ENCODE data around the gene PCIF1.
"Not testable (repeated sequence)": the region's sequence is repeated elsewhere in the genome, so short reads cannot be mapped to it uniquely, and the experiment has no call there.

Gene PCIF1

GRCh38 chr20:45934586-45935415 is at the start of gene PCIF1:
Gene PCIF1, plus strand, starts transcription at chr20:45934683. Its CDS starts 4,317 bp downstream, at chr20:45939000.
- peak; percentile 95 for DNase-seq

- DNase-seq = no peak
These were observed 47.7 kb upstream of the PCIF1 start for GRCh38 chr20:45886590-45887345.

GRCh38 chr20:45887346-45887715 is 47.2 kb upstream of the PCIF1 start, which contains the start of gene SPATA25:
Gene SPATA25, minus strand, starts transcription at chr20:45887622. Its CDS starts 32 bp downstream, at chr20:45887590.
- no peak for DNase-seq

GRCh38 chr20:45888681-45889080 is 45.8 kb upstream of the PCIF1 start:
- DNase-seq = no peak

- peak; percentile 54 for DNase-seq
These were observed 44.2 kb upstream of the PCIF1 start for GRCh38 chr20:45890077-45890984.

GRCh38 chr20:45890985-45891983 is 43.2 kb upstream of the PCIF1 start, which contains the start of the genes CTSA and NEURL2:
Gene CTSA, plus strand, starts transcription at chr20:45891335. Its CDS starts 234 bp downstream, at chr20:45891569.
Gene NEURL2, minus strand, starts transcription at chr20:45891208. Its CDS starts 217 bp downstream, at chr20:45890991.
- DNase-seq = peak; percentile 86

- peak; percentile 50 for DNase-seq
These were observed 42.2 kb upstream of the PCIF1 start for GRCh38 chr20:45892049-45892825.

- no peak for DNase-seq
These were observed 41.5 kb upstream of the PCIF1 start for GRCh38 chr20:45892828-45893500.

GRCh38 chr20:45893831-45894230 is 40.7 kb upstream of the PCIF1 start:
- no peak for DNase-seq

- DNase-seq = no peak
These were observed 39.7 kb upstream of the PCIF1 start for GRCh38 chr20:45894797-45895196.

- no peak for DNase-seq
These were observed 37.8 kb upstream of the PCIF1 start for GRCh38 chr20:45896641-45897161.

GRCh38 chr20:45897289-45897688 is 37.2 kb upstream of the PCIF1 start:
- no peak for DNase-seq

GRCh38 chr20:45897692-45898091 is 36.8 kb upstream of the PCIF1 start:
- DNase-seq = no peak

GRCh38 chr20:45898285-45898684 is 36.2 kb upstream of the PCIF1 start:
- DNase-seq = no peak

- DNase-seq = no peak
These were observed 35.2 kb upstream of the PCIF1 start for GRCh38 chr20:45899046-45899835.

- not testable (repeated sequence) for DNase-seq
These were observed 33.2 kb upstream of the PCIF1 start for GRCh38 chr20:45901332-45901731.

GRCh38 chr20:45902199-45902701 is 32.2 kb upstream of the PCIF1 start:
- DNase-seq = no peak

Data from HCEC 1CT (cell line).